GM08714 (cell line): Measurements from ENCODE around the gene TMEM272.
A peak's percentile ranks its signal among the peaks of the same experiment; 100 is the strongest.

Experiments
- H3K4me3 ChIP-seq: fragments of 200-500 bp; sonication (Bioruptor generic); 2 replicates; pipeline ENCODE4 v1.5.1; 2014; ENCODE audit warnings: mild to moderate bottlenecking, low read length, inconsistent platforms
- ZNF274 ChIP-seq: IDR thresholded peaks from 2 replicates; pipeline ENCODE4 v1.6.1; 2012; ENCODE audit warnings: mild to moderate bottlenecking, low read depth, low read length

TMEM272 gene

DNA sequence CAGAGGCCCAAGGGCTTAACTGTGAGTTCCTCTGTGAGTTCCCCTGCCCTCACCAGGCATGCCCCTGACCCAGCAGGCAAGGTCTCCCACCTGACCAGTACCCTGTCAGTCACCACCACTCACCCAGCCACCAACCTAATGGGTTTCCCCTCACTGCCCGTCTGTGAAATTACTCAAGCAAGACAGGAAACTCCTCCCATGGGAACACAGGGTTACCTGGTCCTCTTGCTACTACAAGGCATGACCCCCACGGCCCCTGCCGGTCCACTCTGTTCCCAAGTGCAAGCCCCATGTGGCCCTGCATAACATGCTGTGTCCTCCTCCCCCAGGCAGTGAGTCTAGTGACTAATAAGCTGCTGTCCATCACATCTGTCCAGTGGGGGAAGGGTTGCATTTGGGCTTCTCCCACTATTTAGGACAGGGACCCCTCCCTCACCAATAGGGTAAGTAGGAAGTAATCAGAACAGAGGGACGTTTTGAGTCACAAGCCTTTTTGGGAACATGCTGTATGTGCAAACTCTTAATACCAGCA, 33.0 kb downstream of the TMEM272 start:
- no peak for TF ChIP-seq ZNF274
- H3K4me3 ChIP-seq: no peak overlapping the region

DNA sequence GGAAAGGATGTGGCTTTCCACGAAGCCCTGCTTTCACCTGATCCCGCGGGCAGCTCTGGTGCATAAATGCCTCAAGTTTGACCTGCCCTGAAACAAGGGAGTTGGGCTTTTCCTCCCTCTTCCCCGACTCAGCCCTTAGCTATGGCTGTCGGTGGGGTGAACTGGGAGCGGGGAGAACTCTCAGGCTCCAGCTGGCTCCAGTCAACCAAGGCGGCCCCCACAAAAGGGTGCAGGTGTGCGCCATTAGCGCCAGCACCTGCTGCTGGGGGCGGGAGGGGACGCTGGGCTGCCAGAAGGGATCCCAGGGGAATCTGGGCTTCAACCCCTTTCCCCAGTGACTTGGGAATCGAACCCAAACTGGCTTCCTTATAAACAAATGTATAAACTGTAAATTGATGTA, 33.9 kb downstream of the TMEM272 start:
- H3K4me3 ChIP-seq: no peak overlapping the region
- no peak for TF ChIP-seq ZNF274

DNA sequence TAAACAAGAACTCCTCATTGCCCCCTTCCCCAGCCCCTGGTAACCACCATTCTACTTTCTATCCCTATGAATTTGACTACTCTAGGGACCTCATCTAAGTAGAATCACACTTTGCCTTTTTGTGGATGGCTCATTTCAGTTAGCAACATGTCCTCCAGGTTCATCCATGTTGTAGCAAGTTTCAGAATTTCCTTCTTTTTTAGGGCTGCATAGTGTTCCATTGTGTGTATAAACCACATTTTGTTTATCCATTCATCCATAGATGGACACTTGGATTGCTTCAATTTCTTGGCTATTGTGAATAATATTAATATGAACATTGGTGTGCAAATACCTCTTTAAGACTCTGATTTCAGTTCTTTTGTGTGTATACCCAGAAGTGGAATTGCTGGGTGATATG, 36.2 kb downstream of the TMEM272 start:
- H3K4me3 ChIP-seq: no peak overlapping the region
- TF ChIP-seq ZNF274: no peak

DNA sequence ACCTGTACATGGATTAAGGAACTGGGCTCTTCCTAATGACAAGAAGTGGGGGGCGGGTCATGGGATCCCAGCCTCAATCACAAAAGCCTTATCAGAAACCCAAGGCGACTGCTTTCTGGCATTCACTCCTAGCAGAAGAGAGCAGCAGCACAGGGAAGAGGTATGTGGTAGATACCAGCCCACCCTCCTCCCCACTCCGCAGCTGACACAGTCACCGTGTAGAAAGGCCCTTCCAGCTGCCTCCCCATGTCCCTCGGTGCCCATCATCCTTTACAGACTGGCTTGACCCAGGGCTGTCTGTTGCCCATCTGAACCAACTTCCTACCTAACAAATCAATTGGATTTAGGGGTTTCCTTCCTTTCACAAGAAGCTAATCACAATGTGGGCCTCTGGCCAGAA, 37.9 kb downstream of the TMEM272 start:
- TF ChIP-seq ZNF274: no peak

DNA sequence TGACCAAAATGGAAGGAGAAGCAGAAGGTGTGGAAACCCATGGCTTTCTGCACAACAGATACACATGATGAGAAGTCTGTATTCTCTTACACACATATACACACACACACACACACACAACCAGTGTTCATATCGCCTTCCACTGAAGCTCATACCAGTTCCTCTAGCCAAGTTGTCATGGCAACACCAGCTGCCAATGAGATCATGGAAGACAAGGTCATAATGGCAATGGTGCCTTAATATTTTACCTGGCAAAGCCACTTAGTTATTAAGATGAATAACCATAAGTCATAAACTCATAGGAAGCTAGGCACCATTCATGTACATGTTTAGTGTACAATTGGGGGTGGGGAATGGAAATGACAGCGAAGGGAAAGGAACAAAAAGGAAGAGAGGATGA, 38.4 kb downstream of the TMEM272 start:
- no peak for TF ChIP-seq ZNF274
- no peak overlapping the region for H3K4me3 ChIP-seq

More for the DNA sequence above, 37.9 kb downstream of the TMEM272 start:
- H3K4me3 ChIP-seq: no peak overlapping the region

DNA sequence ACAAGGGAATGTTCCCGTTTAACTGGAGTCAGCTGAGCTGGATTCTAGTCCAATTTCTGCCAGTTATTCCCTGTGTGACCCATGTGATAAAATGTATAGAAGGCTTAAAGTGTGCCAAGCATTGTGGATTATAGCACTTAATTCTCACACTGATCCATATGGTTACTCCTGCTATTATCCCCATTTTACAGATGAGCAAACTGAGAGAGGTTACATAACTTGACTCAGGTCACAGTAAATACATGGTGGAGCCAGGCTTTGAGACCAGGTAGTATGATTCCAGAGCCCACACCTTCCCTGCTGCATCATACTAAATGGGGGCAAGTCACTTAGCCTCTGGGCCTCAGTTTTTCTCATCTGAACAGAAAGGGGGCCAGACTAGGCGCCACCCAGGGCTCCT, 39.1 kb downstream of the TMEM272 start:
- no peak overlapping the region for H3K4me3 ChIP-seq
- TF ChIP-seq ZNF274: no peak

DNA sequence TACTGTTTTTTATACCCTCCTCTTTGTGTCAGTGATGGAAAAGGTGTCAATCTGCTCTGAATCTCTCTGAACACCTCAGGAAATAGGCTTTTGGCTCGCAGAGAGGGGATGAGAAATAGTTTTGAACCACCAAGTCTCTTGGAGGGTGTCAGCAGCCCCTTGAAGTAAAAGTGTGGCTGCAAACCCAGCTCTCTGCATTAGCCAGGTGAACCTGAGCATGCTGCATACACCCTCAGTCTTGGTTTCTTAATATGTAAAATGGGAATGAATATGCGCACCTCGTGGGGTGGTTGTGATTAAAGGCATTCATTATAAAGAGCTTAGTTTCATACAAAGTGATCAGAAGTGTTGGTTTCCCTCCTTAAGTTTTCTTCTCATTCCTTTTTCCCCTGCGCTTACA, 39.7 kb downstream of the TMEM272 start:
- no peak for TF ChIP-seq ZNF274
- no peak overlapping the region for H3K4me3 ChIP-seq

DNA sequence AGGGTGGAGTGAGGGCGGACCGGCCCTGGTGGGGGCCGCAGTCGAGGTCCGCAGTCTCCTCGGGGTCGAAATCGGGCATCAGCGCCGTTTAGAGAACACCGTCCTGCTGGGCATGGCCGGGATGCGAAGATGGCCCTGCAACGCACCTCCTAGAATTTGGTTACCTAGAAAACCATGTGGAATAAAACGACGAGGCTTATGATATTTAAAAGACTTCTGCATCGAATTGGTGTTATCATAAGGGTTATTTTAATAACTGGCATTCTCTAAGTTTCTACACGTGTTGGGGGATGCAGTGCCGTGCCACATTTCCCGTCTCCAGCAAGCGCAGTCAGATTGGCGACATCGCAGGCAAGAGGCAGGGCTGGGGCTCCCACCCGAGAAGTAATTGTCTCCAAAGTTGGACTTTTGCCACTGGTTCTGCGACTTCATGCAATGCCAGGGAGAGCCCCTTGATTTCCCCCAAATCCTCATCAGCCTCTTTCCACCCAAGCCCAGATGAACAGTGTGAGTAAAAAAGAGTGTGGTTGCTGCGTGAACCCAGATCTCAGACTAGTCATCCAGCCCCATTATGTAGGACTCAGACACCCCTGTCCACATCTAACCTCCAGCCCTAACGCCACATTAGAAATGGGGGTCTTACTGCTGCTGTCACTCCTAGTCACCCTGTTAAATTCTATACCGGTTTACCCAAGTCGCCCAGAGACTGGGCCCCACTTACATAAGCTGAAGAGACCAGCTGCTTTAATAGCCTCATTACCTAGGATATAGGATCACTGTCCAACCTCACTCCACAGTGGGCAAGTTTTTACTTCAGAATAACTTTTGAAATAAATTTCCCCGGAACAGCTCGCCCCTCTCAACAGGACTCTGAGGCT, 40.4 kb downstream of the TMEM272 start:
- peak overlapping the region; percentile 79 for H3K4me3 ChIP-seq
- no peak for TF ChIP-seq ZNF274

DNA sequence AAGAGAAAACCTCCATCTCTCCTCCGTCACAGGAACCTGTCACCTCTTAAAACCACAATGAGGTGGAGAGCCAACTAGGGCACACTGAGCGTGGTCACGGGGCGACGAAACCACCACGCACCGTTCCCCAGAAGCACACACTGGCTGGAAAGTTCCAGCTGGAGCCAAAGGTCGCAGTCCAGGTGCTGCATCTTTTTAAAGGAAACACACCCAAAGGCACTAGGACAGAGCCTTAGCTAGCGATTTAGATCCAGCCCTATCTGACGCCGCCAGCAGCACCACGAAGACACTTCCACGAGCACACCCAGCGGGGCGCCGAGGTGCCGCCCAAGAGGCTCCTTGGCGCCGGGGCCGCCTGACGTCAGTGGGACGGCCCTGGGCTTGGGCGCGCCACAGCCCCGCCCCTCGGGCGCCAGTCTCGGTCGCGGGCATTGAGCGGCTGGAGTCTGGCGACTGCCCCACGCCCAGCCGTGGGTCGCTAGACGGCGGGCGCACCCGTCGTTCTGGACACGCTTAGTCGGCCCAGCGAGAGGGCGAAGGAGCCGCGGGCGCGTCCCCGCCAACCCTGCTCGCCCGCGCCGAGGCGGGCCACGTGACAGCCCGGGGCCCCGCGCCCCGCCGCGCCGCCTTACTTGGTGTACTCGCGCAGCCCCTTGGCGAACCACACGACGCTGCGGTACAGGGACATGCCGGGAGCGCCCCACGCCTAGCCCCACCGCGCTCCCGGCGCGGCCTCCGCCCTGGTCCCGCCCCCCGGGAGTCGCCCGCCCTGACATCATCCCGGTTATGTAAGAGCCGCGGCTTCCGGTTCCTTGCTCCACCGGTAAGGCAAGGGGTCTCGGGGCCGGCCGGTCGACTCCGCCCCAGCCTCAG, 41.3 kb downstream of the TMEM272 start, which contains the start of gene DHRS12:
Gene DHRS12, minus strand, starts transcription at position 742 of the 873 bp plus-strand sequence. CDS start 4,504 bp downstream, outside the sequence.
- no peak for TF ChIP-seq ZNF274
- peak within 1 kb of the TSS; percentile 79 for H3K4me3 ChIP-seq

DNA sequence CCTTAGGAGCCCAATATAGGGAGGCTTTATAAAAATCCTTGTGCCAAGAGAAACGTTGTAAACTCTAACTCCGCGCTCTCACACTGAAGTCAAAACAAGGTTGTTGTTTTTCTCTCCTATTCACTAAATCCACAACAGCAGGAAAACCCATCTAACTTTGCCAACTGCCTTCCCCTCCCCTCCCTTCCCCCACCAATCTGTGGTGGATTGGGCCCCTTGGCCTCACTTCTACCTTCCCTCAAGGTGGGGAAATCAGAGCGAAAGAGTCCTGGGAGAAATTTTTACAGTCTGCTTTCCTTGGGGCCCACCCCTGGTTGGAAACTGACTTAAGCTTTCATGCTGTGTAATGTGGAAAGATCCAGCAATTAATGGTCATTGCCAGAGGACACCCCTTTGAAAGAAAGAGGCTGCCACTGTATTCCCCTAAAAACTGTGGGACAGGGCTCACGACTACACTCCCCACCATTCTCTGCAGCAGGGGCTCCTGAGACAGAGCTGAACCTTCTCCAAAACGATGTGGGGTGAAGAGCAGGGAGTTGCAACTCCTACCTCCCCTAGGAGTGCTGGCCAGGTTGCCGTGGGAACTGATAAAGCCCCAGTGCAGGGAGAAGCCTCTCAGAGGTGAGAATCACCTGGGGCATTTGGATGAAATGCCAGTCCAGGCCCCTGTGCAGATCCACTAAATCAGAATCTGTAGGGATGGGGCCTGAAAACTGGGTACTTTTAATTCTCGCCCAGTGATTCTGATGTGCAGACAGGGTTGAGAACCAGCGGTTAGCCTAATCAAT, 42.2 kb downstream of the TMEM272 start:
- no peak for TF ChIP-seq ZNF274
- H3K4me3 ChIP-seq: peak overlapping the region; percentile 79; the same call in 1 of the 2 replicates

DNA sequence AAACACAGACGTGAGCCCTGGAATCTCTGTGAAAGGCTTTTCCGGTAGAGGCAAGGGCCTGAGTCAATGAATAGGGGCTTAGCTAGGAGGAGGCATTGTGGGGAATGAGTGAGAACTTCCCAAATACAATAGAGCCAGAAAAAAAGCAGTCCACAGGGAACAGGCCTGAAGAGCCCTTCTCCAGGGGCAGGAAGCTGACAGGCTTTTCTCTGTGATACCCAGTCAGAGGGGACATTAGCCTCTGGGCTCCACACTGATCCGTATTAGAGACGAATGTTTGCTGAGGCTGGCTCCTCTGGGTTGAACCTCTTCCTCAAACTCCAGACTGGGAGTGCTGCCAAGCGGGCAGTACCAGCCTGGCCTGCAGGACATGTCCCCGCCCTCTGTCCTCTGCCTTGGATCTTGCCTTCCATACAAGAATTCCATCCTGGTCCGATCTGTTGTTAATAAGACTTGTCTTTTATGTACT, 43.3 kb downstream of the TMEM272 start:
- H3K4me3 ChIP-seq: no peak overlapping the region
- no peak for TF ChIP-seq ZNF274

DNA sequence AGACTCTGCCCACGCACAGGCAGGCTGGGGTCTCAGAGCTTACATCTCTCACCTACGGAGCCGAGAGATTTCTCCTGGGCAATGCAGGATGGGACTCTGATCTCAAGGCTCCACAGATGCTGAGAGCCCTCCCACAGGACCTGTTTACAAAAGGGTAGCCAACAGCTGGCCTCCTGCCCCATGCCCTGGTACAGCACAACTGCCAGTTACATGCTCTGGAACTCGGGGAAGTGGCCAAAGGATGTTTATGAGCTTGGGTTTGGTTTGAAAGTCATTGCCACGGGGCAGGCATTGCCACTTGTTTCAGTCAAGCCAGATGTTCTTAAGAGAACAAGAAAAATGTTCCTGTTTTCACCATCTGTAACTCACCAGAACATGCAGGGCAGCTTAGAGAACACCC, 44.5 kb downstream of the TMEM272 start:
- H3K4me3 ChIP-seq: no peak overlapping the region
- no peak for TF ChIP-seq ZNF274

DNA sequence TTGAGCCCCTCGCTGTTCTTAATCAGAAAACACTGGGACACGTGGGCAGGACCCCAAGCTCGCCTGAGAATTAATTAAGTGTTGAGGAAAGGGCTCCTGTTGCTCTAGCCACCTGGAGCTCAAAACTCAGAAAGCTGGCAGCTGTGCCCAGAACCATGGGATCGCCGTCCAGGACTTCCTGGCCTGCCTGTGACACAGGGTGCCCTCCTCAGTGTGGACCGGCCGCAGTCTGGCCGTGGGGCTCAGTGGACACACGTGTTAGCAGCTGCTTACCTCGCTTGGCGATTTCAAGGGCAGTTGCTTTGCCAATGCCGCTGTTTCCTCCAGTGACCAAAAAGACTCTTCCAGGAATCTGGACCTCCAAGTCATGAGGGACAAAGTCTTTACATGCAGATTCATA, 45.7 kb downstream of the TMEM272 start:
- no peak overlapping the region for H3K4me3 ChIP-seq
- TF ChIP-seq ZNF274: no peak

DNA sequence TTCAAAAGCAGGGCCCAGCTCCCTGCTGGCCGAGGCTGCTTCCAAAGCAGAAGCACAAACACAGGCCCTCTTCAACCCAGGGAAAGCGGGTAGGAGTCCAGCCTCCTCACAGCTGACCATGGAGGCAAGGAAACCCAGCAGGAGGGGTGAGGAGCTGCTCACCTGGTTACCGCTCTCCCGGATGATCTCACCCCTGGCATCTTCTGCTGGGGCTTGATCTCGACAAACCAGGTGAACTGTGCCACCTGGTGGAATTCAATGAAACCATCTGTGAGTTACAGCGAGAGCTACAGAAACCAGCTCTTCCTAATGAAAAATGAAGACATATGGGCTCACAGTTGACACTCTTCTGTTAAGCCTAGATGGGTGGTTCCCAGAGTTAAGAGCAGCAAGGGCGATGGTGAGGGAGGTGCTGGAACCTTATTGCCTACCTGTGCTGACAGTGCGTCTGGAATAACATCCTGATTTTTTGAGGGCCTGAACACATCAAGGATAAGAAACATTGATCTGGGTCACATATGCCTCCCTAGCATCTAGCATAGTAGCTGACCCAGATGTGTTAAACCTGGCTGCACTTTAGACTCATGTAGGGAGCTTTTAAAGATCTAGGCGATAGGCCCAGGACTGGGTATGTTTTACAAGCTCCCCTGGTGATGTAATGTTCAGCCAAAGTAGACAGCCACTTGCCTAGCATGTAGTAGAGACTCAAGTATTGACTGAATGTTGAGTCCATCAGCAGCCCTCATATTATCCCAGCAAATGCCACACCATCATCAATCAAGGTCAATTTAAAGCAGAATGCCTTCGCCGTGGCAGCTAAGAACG, 47.1 kb downstream of the TMEM272 start:
- no peak overlapping the region for H3K4me3 ChIP-seq
- no peak for TF ChIP-seq ZNF274
